ENCODE data around the gene NCBP3. TPM values are rescaled to one million over a fixed set of nuclear protein-coding genes. Genes with fewer than 3 reads are reported as not detected.

NCBP3 gene
- total and polyA plus RNA-seq, 2 of the 8 experiments (the other 6 are each of a cell fraction or from before 2014, with no cell fraction given) = 19.6 to 46.1 TPM

DNA sequence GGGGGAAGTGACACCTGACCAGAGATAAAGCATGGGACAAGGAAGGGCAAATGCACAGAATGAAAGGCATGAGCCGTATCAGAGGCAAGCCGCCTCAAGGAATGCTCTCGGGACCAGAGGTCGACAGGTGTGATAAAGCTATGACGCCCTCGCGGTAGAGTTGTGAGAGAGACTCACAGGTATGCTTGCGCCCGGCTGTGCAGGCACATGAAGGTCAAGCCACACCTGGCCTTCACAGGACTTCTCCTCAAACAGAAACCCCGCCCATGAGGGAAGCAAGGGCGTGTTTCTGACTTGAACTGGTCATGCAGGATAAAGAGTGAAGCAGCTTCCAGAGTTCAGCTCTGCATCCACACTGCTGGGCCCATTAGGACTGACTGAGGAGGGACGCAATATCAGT is 7.8 kb downstream of the NCBP3 start (continued):
- TF ChIP-seq EGR1 (IDR thresholded peaks at IDR 0.05; ENCODE audit: borderline replicate concordance, low read depth, low read length) = no peak
- no peak for TF ChIP-seq BACH1 (IDR thresholded peaks at IDR 0.05; ENCODE audit: low read length)
- TF ChIP-seq SRF (IDR thresholded peaks at IDR 0.05; ENCODE audit: low read depth, low read length) = no peak
- no peak for TF ChIP-seq POLR2AphosphoS5 (IDR thresholded peaks at IDR 0.05; ENCODE audit: low read depth, low read length)
- no peak for TF ChIP-seq RBBP5 (IDR thresholded peaks at IDR 0.05; ENCODE audit: borderline replicate concordance, low read depth, low read length)
- no peak for TF ChIP-seq POU5F1 (IDR thresholded peaks at IDR 0.05; ENCODE audit: low read depth, low read length)
